ENCODE results near the gene NPR2. TPM values are rescaled to one million over a fixed set of nuclear protein-coding genes. Genes with fewer than 3 reads are reported as not detected.

The NPR2 gene
- total RNA-seq, 1 donor: 16.6 TPM

GRCh38 chr9:35745569-35745968, 45.8 kb upstream of the NPR2 start:
- Histone ChIP-seq H3K36me3 (ENCODE audit: insufficient read depth, low read length) (peaks cover 38% of the 10 kb centered on the region), H3K79me2 (ENCODE audit: insufficient read depth, low read length) (peaks cover 75% of the 10 kb centered on the region), H4K20me1 (ENCODE audit: insufficient read depth, low read length) (peaks cover 33% of the 10 kb centered on the region), H3K4me1 (ENCODE audit: insufficient read depth, low read length) (peaks cover 28% of the 10 kb centered on the region), H3K9me3 (ENCODE audit: low read depth, low read length) (no peaks in the 10 kb centered on the region), H3K27ac (ENCODE audit: low read depth, low read length) (no peak overlapping the region), H3K27me3 (ENCODE audit: insufficient read depth, low read length) (no peaks in the 10 kb centered on the region), H2AFZ (ENCODE audit: low read length) (no peak overlapping the region), H3K4me2 (ENCODE audit: insufficient read depth, low read length) (no peak overlapping the region), H3K4me3 (ENCODE audit: insufficient read depth, low read length) (no peak overlapping the region)
- no peak for TF ChIP-seq CTCF (IDR thresholded peaks at IDR 0.05; ENCODE audit: extremely low read depth, low read depth, low read length)
- DNase-seq (ENCODE audit: insufficient read length, low spot score, missing footprints): no peak

GRCh38 chr9:35746583-35746982, 44.8 kb upstream of the NPR2 start:
- Histone ChIP-seq H3K9me3 (ENCODE audit: low read depth, low read length) (no peaks in the 10 kb centered on the region), H3K79me2 (ENCODE audit: insufficient read depth, low read length) (peaks cover 75% of the 10 kb centered on the region), H3K27ac (ENCODE audit: low read depth, low read length) (no peak overlapping the region), H3K27me3 (ENCODE audit: insufficient read depth, low read length) (no peaks in the 10 kb centered on the region), H3K4me2 (ENCODE audit: insufficient read depth, low read length) (peak overlapping the region; percentile 89), H3K4me3 (ENCODE audit: insufficient read depth, low read length) (peak overlapping the region; percentile 92), H4K20me1 (ENCODE audit: insufficient read depth, low read length) (peaks cover 33% of the 10 kb centered on the region), H3K4me1 (ENCODE audit: insufficient read depth, low read length) (peaks cover 28% of the 10 kb centered on the region), H3K36me3 (ENCODE audit: insufficient read depth, low read length) (peaks cover 47% of the 10 kb centered on the region), H2AFZ (ENCODE audit: low read length) (no peak overlapping the region)
- no peak for TF ChIP-seq CTCF (IDR thresholded peaks at IDR 0.05; ENCODE audit: extremely low read depth, low read depth, low read length)
- no peak for DNase-seq (ENCODE audit: insufficient read length, low spot score, missing footprints)

GRCh38 chr9:35748242-35748857, 43.0 kb upstream of the NPR2 start:
- H3K27me3 ChIP-seq (ENCODE audit: insufficient read depth, low read length): no peaks in the 10 kb centered on the region
- peaks cover 28% of the 10 kb centered on the region for H3K4me1 ChIP-seq (ENCODE audit: insufficient read depth, low read length)
- peak overlapping the region; percentile 89 for H3K4me2 ChIP-seq (ENCODE audit: insufficient read depth, low read length)
- no peak for DNase-seq (ENCODE audit: insufficient read length, low spot score, missing footprints)
- no peaks in the 10 kb centered on the region for H3K9me3 ChIP-seq (ENCODE audit: low read depth, low read length)
- H3K4me3 ChIP-seq (ENCODE audit: insufficient read depth, low read length): peak overlapping the region; percentile 92
- H3K79me2 ChIP-seq (ENCODE audit: insufficient read depth, low read length): peaks cover 63% of the 10 kb centered on the region
- peaks cover 45% of the 10 kb centered on the region for H3K36me3 ChIP-seq (ENCODE audit: insufficient read depth, low read length)
- peak overlapping the region; percentile 81 for H2AFZ ChIP-seq (ENCODE audit: low read length)
- H3K27ac ChIP-seq (ENCODE audit: low read depth, low read length): peak overlapping the region; percentile 82
- H4K20me1 ChIP-seq (ENCODE audit: insufficient read depth, low read length): peaks cover 30% of the 10 kb centered on the region
- no peak for TF ChIP-seq CTCF (IDR thresholded peaks at IDR 0.05; ENCODE audit: extremely low read depth, low read depth, low read length)

GRCh38 chr9:35748858-35749514, 42.4 kb upstream of the NPR2 start, which contains the start of the genes GBA2 and RGP1:
Gene GBA2 (minus strand): TSS chr9:35749228. CDS start chr9:35748704, 524 bp downstream.
Gene RGP1 (plus strand): TSS chr9:35749287. CDS start chr9:35749756, 469 bp downstream.
- Histone ChIP-seq H3K4me2 (ENCODE audit: insufficient read depth, low read length) (peak within 1 kb of the TSS; percentile 89), H3K27me3 (ENCODE audit: insufficient read depth, low read length) (no peaks in the 10 kb centered on the region), H3K9me3 (ENCODE audit: low read depth, low read length) (no peaks in the 10 kb centered on the region), H2AFZ (ENCODE audit: low read length) (peak within 1 kb of the TSS; percentile 87), H3K27ac (ENCODE audit: low read depth, low read length) (peak within 1 kb of the TSS; percentile 82), H3K4me1 (ENCODE audit: insufficient read depth, low read length) (peaks cover 28% of the 10 kb centered on the region), H4K20me1 (ENCODE audit: insufficient read depth, low read length) (peaks cover 29% of the 10 kb centered on the region), H3K36me3 (ENCODE audit: insufficient read depth, low read length) (peaks cover 39% of the 10 kb centered on the region), H3K79me2 (ENCODE audit: insufficient read depth, low read length) (peaks cover 57% of the 10 kb centered on the region), H3K4me3 (ENCODE audit: insufficient read depth, low read length) (peak within 1 kb of the TSS; percentile 92)
- TF ChIP-seq CTCF (IDR thresholded peaks at IDR 0.05; ENCODE audit: extremely low read depth, low read depth, low read length): no peak
- DNase-seq (ENCODE audit: insufficient read length, low spot score, missing footprints): peak; percentile 96
